Measurements from ENCODE around the gene SORL1.

The SORL1 gene

DNA sequence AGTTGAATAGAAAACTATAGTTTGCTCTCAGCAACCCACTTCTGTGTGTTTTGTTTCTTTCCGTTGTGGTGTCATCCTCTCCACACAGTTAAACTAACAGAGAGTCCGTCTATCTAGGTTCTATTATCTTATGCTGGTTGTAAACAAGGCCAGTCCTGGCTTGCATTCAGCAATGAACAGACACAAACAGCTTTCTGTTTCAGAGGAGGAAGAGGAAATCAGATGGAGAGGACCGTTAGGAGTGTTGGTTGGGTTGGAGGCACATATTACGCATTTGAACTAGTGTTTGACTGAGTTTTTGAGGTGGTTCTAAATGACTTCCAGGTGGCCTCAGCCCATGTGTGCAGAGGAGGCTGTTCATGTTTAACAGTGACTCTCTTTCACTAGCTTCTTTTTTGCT, 130.2 kb downstream of the SORL1 start:
- no peak for DNase-seq
- TF ChIP-seq, protein P1, sequence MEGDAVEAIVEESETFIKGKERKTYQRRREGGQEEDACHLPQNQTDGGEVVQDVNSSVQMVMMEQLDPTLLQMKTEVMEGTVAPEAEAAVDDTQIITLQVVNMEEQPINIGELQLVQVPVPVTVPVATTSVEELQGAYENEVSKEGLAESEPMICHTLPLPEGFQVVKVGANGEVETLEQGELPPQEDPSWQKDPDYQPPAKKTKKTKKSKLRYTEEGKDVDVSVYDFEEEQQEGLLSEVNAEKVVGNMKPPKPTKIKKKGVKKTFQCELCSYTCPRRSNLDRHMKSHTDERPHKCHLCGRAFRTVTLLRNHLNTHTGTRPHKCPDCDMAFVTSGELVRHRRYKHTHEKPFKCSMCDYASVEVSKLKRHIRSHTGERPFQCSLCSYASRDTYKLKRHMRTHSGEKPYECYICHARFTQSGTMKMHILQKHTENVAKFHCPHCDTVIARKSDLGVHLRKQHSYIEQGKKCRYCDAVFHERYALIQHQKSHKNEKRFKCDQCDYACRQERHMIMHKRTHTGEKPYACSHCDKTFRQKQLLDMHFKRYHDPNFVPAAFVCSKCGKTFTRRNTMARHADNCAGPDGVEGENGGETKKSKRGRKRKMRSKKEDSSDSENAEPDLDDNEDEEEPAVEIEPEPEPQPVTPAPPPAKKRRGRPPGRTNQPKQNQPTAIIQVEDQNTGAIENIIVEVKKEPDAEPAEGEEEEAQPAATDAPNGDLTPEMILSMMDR (IDR thresholded peaks at IDR 0.05; ENCODE audit: low read depth, low read length, missing control alignments): no peak
- in situ Hi-C loops (cut with HindIII; ENCODE audit: low pct_ligation_motif_present, low sequenced_read_pairs): no loop called here
- no peak overlapping the region for H3K4me3 ChIP-seq (ENCODE audit: low read depth, low read length)
- no peak overlapping the region for H3K27ac ChIP-seq
- peaks cover 6% of the 10 kb centered on the region for H3K27me3 ChIP-seq (replicated peaks)
- no peaks in the 10 kb centered on the region for H3K36me3 ChIP-seq (replicated peaks)

DNA sequence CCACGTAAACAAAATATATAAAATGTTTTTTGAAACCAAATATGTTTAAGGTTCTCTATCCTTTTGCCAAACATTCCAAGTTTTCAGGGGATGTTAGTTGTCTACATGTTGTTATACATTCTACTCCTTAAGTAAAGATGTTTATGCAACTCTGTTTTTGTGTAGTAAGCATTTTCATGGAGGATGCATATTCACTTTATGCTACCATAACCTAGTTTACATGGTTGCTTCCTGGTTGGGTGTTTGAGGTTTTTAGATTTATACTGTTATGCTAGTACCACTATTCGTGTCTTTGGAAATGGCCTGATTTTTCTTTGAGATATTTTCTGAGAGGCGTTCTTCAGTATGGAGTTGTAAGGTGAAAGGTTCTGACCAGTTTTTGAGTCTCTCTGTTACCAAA, 131.7 kb downstream of the SORL1 start:
- TF ChIP-seq, protein P1 (IDR thresholded peaks at IDR 0.05; ENCODE audit: low read depth, low read length, missing control alignments): no peak
- H3K27me3 ChIP-seq (replicated peaks): peaks cover 1% of the 10 kb centered on the region
- H3K36me3 ChIP-seq (replicated peaks): no peaks in the 10 kb centered on the region
- H3K27ac ChIP-seq: no peak overlapping the region
- in situ Hi-C loops (cut with HindIII; ENCODE audit: low pct_ligation_motif_present, low sequenced_read_pairs): no loop called here
- DNase-seq: no peak
- no peak overlapping the region for H3K4me3 ChIP-seq (ENCODE audit: low read depth, low read length)

GRCh38 chr11:121586750-121587149, 134.6 kb downstream of the SORL1 start:
- no peak for DNase-seq
- H3K36me3 ChIP-seq (replicated peaks): no peaks in the 10 kb centered on the region
- H3K27ac ChIP-seq: no peak overlapping the region
- no peak overlapping the region for H3K4me3 ChIP-seq (ENCODE audit: low read depth, low read length)
- H3K27me3 ChIP-seq (replicated peaks): no peaks in the 10 kb centered on the region
- in situ Hi-C loops (cut with HindIII; ENCODE audit: low pct_ligation_motif_present, low sequenced_read_pairs): no loop called here
- TF ChIP-seq, protein P1 (IDR thresholded peaks at IDR 0.05; ENCODE audit: low read depth, low read length, missing control alignments): no peak

GRCh38 chr11:121587182-121587581, 135.1 kb downstream of the SORL1 start:
- no peaks in the 10 kb centered on the region for H3K36me3 ChIP-seq (replicated peaks)
- in situ Hi-C loops (cut with HindIII; ENCODE audit: low pct_ligation_motif_present, low sequenced_read_pairs): no loop called here

GRCh38 chr11:121588747-121589146, 136.6 kb downstream of the SORL1 start:
- no peaks in the 10 kb centered on the region for H3K36me3 ChIP-seq (replicated peaks)

More at GRCh38 chr11:121587182-121587581, 135.1 kb downstream of the SORL1 start:
- no peak overlapping the region for H3K27ac ChIP-seq
- H3K4me3 ChIP-seq (ENCODE audit: low read depth, low read length): no peak overlapping the region
- H3K27me3 ChIP-seq (replicated peaks): no peaks in the 10 kb centered on the region
- TF ChIP-seq, protein P1 (IDR thresholded peaks at IDR 0.05; ENCODE audit: low read depth, low read length, missing control alignments): no peak
- DNase-seq: no peak

More at GRCh38 chr11:121588747-121589146, 136.6 kb downstream of the SORL1 start:
- in situ Hi-C loops (cut with HindIII; ENCODE audit: low pct_ligation_motif_present, low sequenced_read_pairs): no loop called here
- no peak for DNase-seq
- Histone ChIP-seq H3K4me3 (ENCODE audit: low read depth, low read length) (no peak overlapping the region), H3K27ac (no peak overlapping the region), H3K27me3 (replicated peaks) (no peaks in the 10 kb centered on the region)
- TF ChIP-seq, protein P1 (IDR thresholded peaks at IDR 0.05; ENCODE audit: low read depth, low read length, missing control alignments): no peak

All from brain microvascular endothelial cell (primary cell).